WTC11 (cell line): ENCODE measurements around the gene APH1A. TPM values are rescaled to one million over a fixed set of nuclear protein-coding genes. Genes with fewer than 3 reads are reported as not detected.

Source experiments
- ATAC-seq: fragments of 200-7000 bp; cut with Tn5 transposase; 2 replicates; pipeline ENCODE4 v1.10.0; 2021; ENCODE audit warnings: mild to moderate bottlenecking, moderate library complexity
- CTCF ChIA-PET: fragments of 300-600 bp; sonication (Branson Sonifier 250); formaldehyde crosslinking; loops from one replicate; lab custom pipeline; 2021; ENCODE audit warnings: antibody characterized with exemption; lab: Charles Lee
- POLR2A ChIA-PET: fragments of 350-600 bp; sonication (Branson Sonifier 250); formaldehyde crosslinking; loops from one replicate; lab custom pipeline; 2021; ENCODE audit warnings: antibody characterized with exemption; lab: Charles Lee
- DNase-seq: peaks from one replicate; pipeline ENCODE4 v3.0.0; 2021; ENCODE audit warnings: low spot score
- H3K27ac Mint-ChIP-seq: 2 replicates; pipeline ENCODE4 v1.8.0; 2021; ENCODE audit warnings: mixed read lengths
- H3K27me3 Mint-ChIP-seq: 2 replicates; pipeline ENCODE4 v1.8.0; 2021; ENCODE audit warnings: low read depth, mild to moderate bottlenecking, moderate library complexity, mixed read lengths
- H3K36me3 Mint-ChIP-seq: 2 replicates; pipeline ENCODE4 v1.8.0; 2021; ENCODE audit warnings: mixed read lengths
- H3K4me1 Mint-ChIP-seq: 2 replicates; pipeline ENCODE4 v1.8.0; 2022; ENCODE audit warnings: mixed read lengths
- H3K4me3 Mint-ChIP-seq: 2 replicates; pipeline ENCODE4 v1.8.0; 2021; ENCODE audit warnings: mild to moderate bottlenecking, moderate library complexity, mixed read lengths
- H3K9me3 Mint-ChIP-seq: 2 replicates; pipeline ENCODE4 v1.8.0; 2021; ENCODE audit warnings: mixed read lengths
- ATF1 ChIP-seq: sonication (generic); formaldehyde crosslinking; IDR thresholded peaks from 2 replicates; pipeline ENCODE4 v1.8.1; 2023; ENCODE audit warnings: mild to moderate bottlenecking, moderate library complexity, missing genetic modification reagents
- CBFB ChIP-seq: sonication (generic); formaldehyde crosslinking; IDR thresholded peaks from 2 replicates; pipeline ENCODE4 v1.8.1; 2022; ENCODE audit warnings: mild to moderate bottlenecking, low read depth, missing genetic modification reagents
- FOXJ3 ChIP-seq: sonication (generic); formaldehyde crosslinking; IDR thresholded peaks from 2 replicates; pipeline ENCODE4 v1.9.0; 2021; ENCODE audit warnings: missing genetic modification reagents, mild to moderate bottlenecking, borderline replicate concordance
- IRF2 ChIP-seq: sonication (generic); formaldehyde crosslinking; IDR thresholded peaks from 2 replicates; pipeline ENCODE4 v1.8.0; 2022; ENCODE audit warnings: low read depth, missing genetic modification reagents, borderline replicate concordance
- JAZF1 ChIP-seq: fragments of 250-450 bp; sonication (Bioruptor Pico); IDR thresholded peaks from 2 replicates; pipeline ENCODE4 v1.9.0; 2021; ENCODE audit warnings: moderate library complexity, mild to moderate bottlenecking, inconsistent platforms
- NFYB ChIP-seq: sonication (generic); formaldehyde crosslinking; conservative IDR thresholded peaks from 2 replicates; pipeline ENCODE4 v1.8.0; 2022; ENCODE audit warnings: low read depth, missing genetic modification reagents
- NR3C1 ChIP-seq: sonication (generic); formaldehyde crosslinking; conservative IDR thresholded peaks from 2 replicates; pipeline ENCODE4 v1.8.1; 2023; ENCODE audit warnings: low read depth, mild to moderate bottlenecking, missing genetic modification reagents
- OVOL2 ChIP-seq: fragments of 250-450 bp; sonication (Bioruptor Pico); IDR thresholded peaks from 2 replicates; pipeline ENCODE4 v1.9.0; 2021; ENCODE audit warnings: mild to moderate bottlenecking, borderline replicate concordance
- PRRX2 ChIP-seq: fragments of 250-450 bp; sonication (Bioruptor Pico); IDR thresholded peaks from 2 replicates; pipeline ENCODE4 v1.8.0; 2021; ENCODE audit warnings: mild to moderate bottlenecking
- RELA ChIP-seq: sonication (generic); formaldehyde crosslinking; IDR thresholded peaks from 2 replicates; pipeline ENCODE4 v1.8.1; 2022; ENCODE audit warnings: missing genetic modification reagents, mild to moderate bottlenecking, borderline replicate concordance
- TP53 ChIP-seq: sonication (generic); formaldehyde crosslinking; IDR thresholded peaks from 2 replicates; pipeline ENCODE4 v1.8.1; 2023; ENCODE audit warnings: mild to moderate bottlenecking, missing genetic modification reagents
- ZNF317 ChIP-seq: sonication (generic); formaldehyde crosslinking; IDR thresholded peaks from 2 replicates; pipeline ENCODE4 v1.8.1; 2023; ENCODE audit warnings: low read depth, mild to moderate bottlenecking, moderate library complexity, missing genetic modification reagents, borderline replicate concordance
- ZNF396 ChIP-seq: fragments of 250-450 bp; sonication (Bioruptor Pico); IDR thresholded peaks from 2 replicates; pipeline ENCODE4 v1.8.0; 2021; ENCODE audit warnings: mild to moderate bottlenecking, moderate library complexity, borderline replicate concordance
- ZNF416 ChIP-seq: fragments of 250-450 bp; sonication (Bioruptor Pico); IDR thresholded peaks from 2 replicates; pipeline ENCODE4 v1.9.0; 2021; ENCODE audit warnings: mild to moderate bottlenecking, inconsistent platforms
- total RNA-seq: library from RNA; stranded (reverse); gene quantifications from 3 replicates; pipeline ENCODE4 v1.2.3, GENCODE V29; 2021
- TF ChIP-seq, protein P1 (sequence below): fragments of 250-450 bp; sonication (Bioruptor Pico); IDR thresholded peaks from 2 replicates; pipeline ENCODE4 v2.1.2; 2022; ENCODE audit warnings: mild to moderate bottlenecking, moderate library complexity
- TF ChIP-seq, protein P2 (sequence below): fragments of 250-450 bp; sonication (Bioruptor Pico); IDR thresholded peaks from 2 replicates; pipeline ENCODE4 v1.9.0; 2021; ENCODE audit warnings: moderate library complexity, mild to moderate bottlenecking, inconsistent platforms, borderline replicate concordance
- TF ChIP-seq, protein P3 (sequence below): sonication (generic); formaldehyde crosslinking; IDR thresholded peaks from 2 replicates; pipeline ENCODE4 v1.8.0; 2023; ENCODE audit warnings: mild to moderate bottlenecking, missing genetic modification reagents
- TF ChIP-seq, protein P4 (sequence below): fragments of 250-450 bp; sonication (Bioruptor Pico); IDR thresholded peaks from 2 replicates; pipeline ENCODE4 v1.9.0; 2021; ENCODE audit warnings: mild to moderate bottlenecking
- TF ChIP-seq, protein P5 (sequence below): fragments of 200-600 bp; IDR thresholded peaks from 2 replicates; pipeline ENCODE4 v1.8.0; 2022; ENCODE audit warnings: antibody characterized with exemption
- TF ChIP-seq, protein P6 (sequence below): sonication (generic); formaldehyde crosslinking; IDR thresholded peaks from 2 replicates; pipeline ENCODE4 v1.8.0; 2022; ENCODE audit warnings: mild to moderate bottlenecking, missing genetic modification reagents
- TF ChIP-seq, protein P7 (sequence below): sonication (generic); formaldehyde crosslinking; IDR thresholded peaks from 2 replicates; pipeline ENCODE4 v1.8.1; 2022; ENCODE audit warnings: low read depth, mild to moderate bottlenecking, moderate library complexity, missing genetic modification reagents, borderline replicate concordance

Gene APH1A
- total RNA-seq, 1 experiment from 2014 or later, result 120 TPM

DNA sequence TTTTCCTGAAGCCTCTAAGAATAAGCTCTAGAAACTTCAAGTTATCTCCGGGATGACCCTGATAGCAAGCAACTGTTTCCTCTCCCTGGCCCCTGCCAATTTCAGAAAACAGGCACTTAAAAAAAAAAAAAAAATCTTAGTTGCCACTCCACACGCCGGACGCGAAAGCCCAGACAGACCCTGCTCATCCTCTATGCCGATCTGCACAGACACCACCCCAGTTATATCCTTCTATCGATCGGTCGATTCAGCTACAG, 34.6 kb downstream of the APH1A start (continued):
- TF ChIP-seq, protein P1, sequence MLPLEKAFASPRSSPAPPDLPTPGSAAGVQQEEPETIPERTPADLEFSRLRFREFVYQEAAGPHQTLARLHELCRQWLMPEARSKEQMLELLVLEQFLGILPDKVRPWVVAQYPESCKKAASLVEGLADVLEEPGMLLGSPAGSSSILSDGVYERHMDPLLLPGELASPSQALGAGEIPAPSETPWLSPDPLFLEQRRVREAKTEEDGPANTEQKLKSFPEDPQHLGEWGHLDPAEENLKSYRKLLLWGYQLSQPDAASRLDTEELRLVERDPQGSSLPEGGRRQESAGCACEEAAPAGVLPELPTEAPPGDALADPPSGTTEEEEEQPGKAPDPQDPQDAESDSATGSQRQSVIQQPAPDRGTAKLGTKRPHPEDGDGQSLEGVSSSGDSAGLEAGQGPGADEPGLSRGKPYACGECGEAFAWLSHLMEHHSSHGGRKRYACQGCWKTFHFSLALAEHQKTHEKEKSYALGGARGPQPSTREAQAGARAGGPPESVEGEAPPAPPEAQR (CRISPR knock-in tag), result no peak
- TF ChIP-seq, protein P2, sequence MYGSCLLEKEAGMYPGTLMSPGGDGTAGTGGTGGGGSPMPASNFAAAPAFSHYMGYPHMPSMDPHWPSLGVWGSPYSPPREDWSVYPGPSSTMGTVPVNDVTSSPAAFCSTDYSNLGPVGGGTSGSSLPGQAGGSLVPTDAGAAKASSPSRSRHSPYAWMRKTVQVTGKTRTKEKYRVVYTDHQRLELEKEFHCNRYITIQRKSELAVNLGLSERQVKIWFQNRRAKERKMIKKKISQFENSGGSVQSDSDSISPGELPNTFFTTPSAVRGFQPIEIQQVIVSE (CRISPR knock-in tag), result no peak
- TF ChIP-seq ZNF396 (CRISPR knock-in tag) (no peak), RELA (CRISPR knock-in tag) (no peak), PRRX2 (no peak), IRF2 (CRISPR knock-in tag) (no peak), OVOL2 (no peak)
- TF ChIP-seq, protein P3, sequence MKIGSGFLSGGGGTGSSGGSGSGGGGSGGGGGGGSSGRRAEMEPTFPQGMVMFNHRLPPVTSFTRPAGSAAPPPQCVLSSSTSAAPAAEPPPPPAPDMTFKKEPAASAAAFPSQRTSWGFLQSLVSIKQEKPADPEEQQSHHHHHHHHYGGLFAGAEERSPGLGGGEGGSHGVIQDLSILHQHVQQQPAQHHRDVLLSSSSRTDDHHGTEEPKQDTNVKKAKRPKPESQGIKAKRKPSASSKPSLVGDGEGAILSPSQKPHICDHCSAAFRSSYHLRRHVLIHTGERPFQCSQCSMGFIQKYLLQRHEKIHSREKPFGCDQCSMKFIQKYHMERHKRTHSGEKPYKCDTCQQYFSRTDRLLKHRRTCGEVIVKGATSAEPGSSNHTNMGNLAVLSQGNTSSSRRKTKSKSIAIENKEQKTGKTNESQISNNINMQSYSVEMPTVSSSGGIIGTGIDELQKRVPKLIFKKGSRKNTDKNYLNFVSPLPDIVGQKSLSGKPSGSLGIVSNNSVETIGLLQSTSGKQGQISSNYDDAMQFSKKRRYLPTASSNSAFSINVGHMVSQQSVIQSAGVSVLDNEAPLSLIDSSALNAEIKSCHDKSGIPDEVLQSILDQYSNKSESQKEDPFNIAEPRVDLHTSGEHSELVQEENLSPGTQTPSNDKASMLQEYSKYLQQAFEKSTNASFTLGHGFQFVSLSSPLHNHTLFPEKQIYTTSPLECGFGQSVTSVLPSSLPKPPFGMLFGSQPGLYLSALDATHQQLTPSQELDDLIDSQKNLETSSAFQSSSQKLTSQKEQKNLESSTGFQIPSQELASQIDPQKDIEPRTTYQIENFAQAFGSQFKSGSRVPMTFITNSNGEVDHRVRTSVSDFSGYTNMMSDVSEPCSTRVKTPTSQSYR (CRISPR knock-in tag), result no peak
- TF ChIP-seq, protein P4, sequence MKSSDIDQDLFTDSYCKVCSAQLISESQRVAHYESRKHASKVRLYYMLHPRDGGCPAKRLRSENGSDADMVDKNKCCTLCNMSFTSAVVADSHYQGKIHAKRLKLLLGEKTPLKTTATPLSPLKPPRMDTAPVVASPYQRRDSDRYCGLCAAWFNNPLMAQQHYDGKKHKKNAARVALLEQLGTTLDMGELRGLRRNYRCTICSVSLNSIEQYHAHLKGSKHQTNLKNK (CRISPR knock-in tag), result no peak

DNA sequence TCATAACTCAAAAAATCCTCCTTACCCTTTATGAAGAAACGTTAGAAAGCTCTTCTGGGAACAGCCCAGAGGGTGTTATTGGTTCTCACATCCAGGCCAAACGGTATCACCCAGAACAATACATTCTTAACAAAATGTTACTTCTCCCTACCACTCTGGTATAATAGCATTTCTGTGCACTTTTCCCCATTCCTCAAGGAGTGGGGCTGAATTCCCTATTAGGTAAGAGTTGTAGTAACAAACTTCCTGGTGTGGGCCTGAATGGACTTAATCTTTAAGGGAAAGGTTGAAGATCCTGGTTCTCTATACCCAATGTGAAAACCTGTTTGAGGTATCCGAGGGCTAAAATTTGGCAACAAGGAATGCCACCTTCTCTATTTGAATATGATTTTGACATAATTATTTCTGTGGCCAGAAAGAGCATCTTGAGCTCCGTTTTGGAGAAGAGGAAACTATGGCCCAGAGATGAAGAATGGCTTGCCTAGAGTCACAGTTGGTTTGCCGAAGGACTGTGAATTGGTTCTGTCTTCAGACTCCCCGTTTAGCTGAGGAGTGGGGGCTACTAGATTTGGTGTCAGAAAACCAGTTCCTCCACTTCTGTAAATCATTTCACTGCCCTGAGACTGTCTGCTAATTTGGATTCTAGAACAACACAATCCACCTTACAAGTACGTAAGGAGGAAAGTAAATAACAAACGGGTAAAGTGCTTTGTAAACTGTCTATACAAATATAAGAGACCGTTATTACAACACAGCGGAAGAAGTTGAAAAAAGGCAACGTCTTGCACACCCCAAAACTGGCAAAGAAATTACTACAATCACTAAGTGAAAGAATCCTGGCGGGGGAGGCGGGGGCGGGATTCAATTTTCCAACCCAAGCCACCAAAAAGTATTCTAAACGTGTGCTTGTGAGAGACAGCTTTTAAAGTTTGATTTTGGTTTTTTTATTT, 35.2 kb downstream of the APH1A start:
- CTCF ChIA-PET, result interaction anchor here (0.6 to 1.4 kb wide), 6 partner anchors 9 to 326 kb away, joined by 3 to 6 read pairs (median 4); no protein-coding TSS in a partner anchor

More for the DNA sequence above, 35.2 kb downstream of the APH1A start:
- TF ChIP-seq ATF1 (no peak), NFYB (CRISPR knock-in tag) (no peak), FOXJ3 (no peak), NR3C1 (CRISPR knock-in tag) (no peak), ZNF317 (CRISPR knock-in tag) (no peak), JAZF1 (no peak), ZNF416 (CRISPR knock-in tag) (no peak), TP53 (CRISPR knock-in tag) (no peak), CBFB (CRISPR knock-in tag) (no peak)
- TF ChIP-seq, protein P5, sequence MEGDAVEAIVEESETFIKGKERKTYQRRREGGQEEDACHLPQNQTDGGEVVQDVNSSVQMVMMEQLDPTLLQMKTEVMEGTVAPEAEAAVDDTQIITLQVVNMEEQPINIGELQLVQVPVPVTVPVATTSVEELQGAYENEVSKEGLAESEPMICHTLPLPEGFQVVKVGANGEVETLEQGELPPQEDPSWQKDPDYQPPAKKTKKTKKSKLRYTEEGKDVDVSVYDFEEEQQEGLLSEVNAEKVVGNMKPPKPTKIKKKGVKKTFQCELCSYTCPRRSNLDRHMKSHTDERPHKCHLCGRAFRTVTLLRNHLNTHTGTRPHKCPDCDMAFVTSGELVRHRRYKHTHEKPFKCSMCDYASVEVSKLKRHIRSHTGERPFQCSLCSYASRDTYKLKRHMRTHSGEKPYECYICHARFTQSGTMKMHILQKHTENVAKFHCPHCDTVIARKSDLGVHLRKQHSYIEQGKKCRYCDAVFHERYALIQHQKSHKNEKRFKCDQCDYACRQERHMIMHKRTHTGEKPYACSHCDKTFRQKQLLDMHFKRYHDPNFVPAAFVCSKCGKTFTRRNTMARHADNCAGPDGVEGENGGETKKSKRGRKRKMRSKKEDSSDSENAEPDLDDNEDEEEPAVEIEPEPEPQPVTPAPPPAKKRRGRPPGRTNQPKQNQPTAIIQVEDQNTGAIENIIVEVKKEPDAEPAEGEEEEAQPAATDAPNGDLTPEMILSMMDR, result no peak
- TF ChIP-seq, protein P6, sequence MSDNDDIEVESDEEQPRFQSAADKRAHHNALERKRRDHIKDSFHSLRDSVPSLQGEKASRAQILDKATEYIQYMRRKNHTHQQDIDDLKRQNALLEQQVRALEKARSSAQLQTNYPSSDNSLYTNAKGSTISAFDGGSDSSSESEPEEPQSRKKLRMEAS (CRISPR knock-in tag), result no peak
- TF ChIP-seq, protein P7, sequence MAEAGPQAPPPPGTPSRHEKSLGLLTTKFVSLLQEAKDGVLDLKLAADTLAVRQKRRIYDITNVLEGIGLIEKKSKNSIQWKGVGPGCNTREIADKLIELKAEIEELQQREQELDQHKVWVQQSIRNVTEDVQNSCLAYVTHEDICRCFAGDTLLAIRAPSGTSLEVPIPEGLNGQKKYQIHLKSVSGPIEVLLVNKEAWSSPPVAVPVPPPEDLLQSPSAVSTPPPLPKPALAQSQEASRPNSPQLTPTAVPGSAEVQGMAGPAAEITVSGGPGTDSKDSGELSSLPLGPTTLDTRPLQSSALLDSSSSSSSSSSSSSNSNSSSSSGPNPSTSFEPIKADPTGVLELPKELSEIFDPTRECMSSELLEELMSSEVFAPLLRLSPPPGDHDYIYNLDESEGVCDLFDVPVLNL, result no peak
- TF ChIP-seq, protein P4 (CRISPR knock-in tag), result no peak
- TF ChIP-seq, protein P3 (CRISPR knock-in tag), result no peak
- TF ChIP-seq, all 79 proteins: peak for 0
- no peak overlapping the region for H3K4me3 Mint-ChIP-seq
- no peaks in the 10 kb centered on the region for H3K27me3 Mint-ChIP-seq
- DNase-seq, result no peak
- H3K36me3 Mint-ChIP-seq, result peaks cover 19% of the 10 kb centered on the region
- ATAC-seq, result no peak
- peaks cover 17% of the 10 kb centered on the region for H3K4me1 Mint-ChIP-seq
- POLR2A ChIA-PET, result interaction anchor here (0.6 to 1.2 kb wide), 6 partner anchors 35 to 1531 kb away, joined by 3 to 5 read pairs (median 4); partner anchors contain the start of gene APH1A
- no peaks in the 10 kb centered on the region for H3K9me3 Mint-ChIP-seq
- H3K27ac Mint-ChIP-seq, result peak overlapping the region; percentile 98
